Esophagus muscularis mucosa (tissue), 4 donors: Measurements from ENCODE around the gene ZNF217. TPM values are rescaled to one million over a fixed set of nuclear protein-coding genes. Genes with fewer than 3 reads are reported as not detected.
"Not testable (repeated sequence)": the region's sequence is repeated elsewhere in the genome, so short reads cannot be mapped to it uniquely, and the experiment has no call there.

ENCODE experiments used
- DNase-seq: peaks from one replicate; pipeline ENCODE4 v3.0.0-alpha.2; 2017; ENCODE audit errors: extremely low spot score
- H3K27ac ChIP-seq, 4 donors: fragments of 200-600 bp; sonication (generic); replicated peaks in 1 of 4; 1 replicate in 3 of 4; 2 replicates in 1 of 4; pipeline ENCODE4 v1.5.1; 2016 to 2019; ENCODE audit warnings: mild to moderate bottlenecking in 1 of 4
- H3K27me3 ChIP-seq, 4 donors: fragments of 200-600 bp; sonication (generic); one replicate each; pipeline versions ENCODE4 v1.5.1 to v1.6.0; 2016 to 2019
- H3K36me3 ChIP-seq, 4 donors: fragments of 200-600 bp; sonication (generic); one replicate each; pipeline ENCODE4 v1.5.1; 2016 to 2019
- H3K4me1 ChIP-seq, 4 donors: fragments of 200-600 bp; sonication (generic); one replicate each; pipeline ENCODE4 v1.5.1; 2016 to 2019
- H3K4me3 ChIP-seq, 4 donors: fragments of 200-600 bp; sonication (generic); 1 replicate in 2 of 4; 2 replicates in 2 of 4; pipeline ENCODE4 v1.5.1; 2016 to 2019; ENCODE audit warnings: mild to moderate bottlenecking in 4 of 4, moderate library complexity in 1 of 4
- H3K9me3 ChIP-seq, 4 donors: fragments of 200-600 bp; sonication (generic); 1 replicate in 3 of 4; 2 replicates in 1 of 4; pipeline ENCODE4 v1.5.1; 2016 to 2019
- CTCF ChIP-seq, 3 experiments: fragments of 200-600 bp in 2 of 3; fragments of 450-650 bp in 1 of 3; sonication (generic) in 2 of 3; IDR thresholded peaks; one replicate each; pipeline ENCODE4 v1.5.1; 2017 to 2019; ENCODE audit warnings: antibody characterized with exemption in 3 of 3, mild to moderate bottlenecking in 2 of 3, moderate library complexity in 1 of 3
- EP300 ChIP-seq: sonication (generic); formaldehyde crosslinking; IDR thresholded peaks from one replicate; pipeline ENCODE4 v1.6.1; 2017; ENCODE audit warnings: antibody characterized with exemption
- POLR2A ChIP-seq: fragments of 450-650 bp; IDR thresholded peaks from one replicate; pipeline ENCODE4 v1.6.1; 2017; ENCODE audit warnings: antibody characterized with exemption, moderate library complexity, mild to moderate bottlenecking, low read depth
- POLR2AphosphoS5 ChIP-seq, 2 donors: sonication (generic); formaldehyde crosslinking; IDR thresholded peaks; one replicate each; pipeline ENCODE4 v1.6.1; 2017; ENCODE audit warnings: antibody characterized with exemption in 2 of 2
- WGBS: methylation state at CpG from one replicate; pipeline ENCODE4 v1.1.5; 2018; 5-methylcytosine and 5-hydroxymethylcytosine counted together
- intact Hi-C: fragments of 100-400 bp; cut with DNase I; formaldehyde crosslinking; loops from one replicate; pipeline ENCODE4 v1.15.1; 2023
- total RNA-seq, 4 donors: library from RNA; depleted of rRNA; stranded (reverse); fragments of >200 nt; gene quantifications; one replicate each; pipeline versions ENCODE4 v1.1.0 to v1.2.1, GENCODE V29; 2016

ZNF217 gene
- total RNA-seq, 4 donors from 2014 or later, result 15.4 to 27.3 (median 18.6) TPM

DNA sequence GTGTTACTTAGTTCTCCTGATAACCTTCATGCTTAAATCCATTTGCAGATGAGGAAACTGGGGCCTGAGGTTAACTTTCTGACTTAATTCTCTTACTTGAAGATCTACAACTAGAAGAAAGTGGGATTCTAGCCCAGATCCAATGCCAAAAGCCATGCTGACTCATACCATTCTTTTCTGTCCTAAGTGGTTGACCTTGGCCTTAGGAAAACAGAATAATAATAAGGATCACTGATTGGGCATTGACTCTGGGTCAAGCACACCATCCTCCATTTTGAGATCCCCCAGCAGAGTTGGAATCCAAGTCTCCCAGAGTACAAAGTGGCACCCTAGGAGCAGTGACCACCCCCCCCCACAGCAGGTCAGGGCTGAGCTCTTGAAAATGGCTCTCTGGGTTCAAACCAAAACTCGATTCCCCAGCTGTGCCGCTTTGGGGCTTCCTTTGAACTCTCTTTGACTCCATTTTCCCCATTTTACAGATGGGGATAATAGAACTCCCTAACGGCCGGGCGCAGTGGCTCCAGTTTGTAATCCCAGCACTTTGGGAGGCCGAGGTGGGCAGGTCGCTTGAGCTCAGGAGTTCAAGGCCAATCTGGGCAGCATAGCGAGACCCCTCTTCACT lies 12.8 kb upstream of the ZNF217 start:
- no peak overlapping the region for H3K27ac ChIP-seq

GRCh38 chr20:53605401-53605800 lies 11.8 kb upstream of the ZNF217 start:
- intact Hi-C loops, H3K27me3 ChIP-seq, H3K27ac ChIP-seq, H3K4me3 ChIP-seq, DNase-seq, H3K9me3 ChIP-seq, H3K36me3 ChIP-seq, H3K4me1 ChIP-seq: not testable (repeated sequence)
- 96% methylated on average over 5 of the region's 5 CpGs for WGBS

More for the DNA sequence above, 12.8 kb upstream of the ZNF217 start:
- no peak for DNase-seq
- intact Hi-C loops, result no loop called here
- WGBS, result 100% methylated on average over 8 of the region's 8 CpGs
- Histone ChIP-seq H3K4me3 (no peak overlapping the region), H3K36me3 (no peaks in the 10 kb centered on the region), H3K9me3 (no peaks in the 10 kb centered on the region), H3K27me3 (no peaks in the 10 kb centered on the region), H3K4me1 (peaks cover 2 to 9% (median 5%) of the 10 kb centered on the region in 4 donors)
- no peak for TF ChIP-seq CTCF (IDR thresholded peaks at IDR 0.05)
- TF ChIP-seq POLR2A, result no peak
- no peak for TF ChIP-seq EP300
- no peak for TF ChIP-seq POLR2AphosphoS5 (IDR thresholded peaks at IDR 0.05)

DNA sequence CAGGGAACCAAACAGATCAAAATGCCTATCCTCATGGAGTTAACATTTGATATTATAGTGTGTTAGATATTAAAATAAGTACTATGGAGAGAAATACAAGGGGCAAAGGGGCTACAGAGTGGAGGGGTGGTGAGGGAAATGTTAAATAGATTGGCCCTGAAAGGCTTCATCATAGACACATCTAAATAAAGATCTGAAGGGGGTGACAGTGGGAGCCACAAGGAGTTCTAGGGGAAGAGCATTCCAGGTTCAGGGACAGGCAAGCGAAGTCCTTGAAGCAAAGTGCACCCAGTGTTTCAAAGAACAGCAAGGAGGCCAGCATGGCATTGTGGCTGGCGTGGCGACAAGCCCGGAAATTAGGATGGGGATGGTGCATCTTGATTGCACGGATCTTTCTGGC lies 11.2 kb upstream of the ZNF217 start:
- 96% methylated on average over 5 of the region's 5 CpGs for WGBS

DNA sequence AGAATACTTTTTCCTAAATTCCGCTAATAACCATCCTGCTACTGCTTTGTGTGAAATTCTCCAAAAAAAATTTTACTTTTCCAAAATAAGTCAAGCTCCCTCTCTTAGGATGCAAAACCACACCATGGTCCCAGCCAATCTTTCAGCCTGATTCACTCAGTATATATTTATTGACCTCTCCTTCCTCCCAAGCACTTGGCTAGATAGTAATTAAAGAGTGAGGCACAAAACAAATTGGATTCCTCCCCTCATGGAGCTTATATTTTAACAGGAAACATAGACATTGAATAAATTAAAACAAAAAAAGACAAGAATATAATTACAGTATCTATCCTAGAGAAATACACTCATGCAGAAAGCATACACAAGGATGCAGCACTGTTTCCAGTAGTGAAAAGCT lies 9.0 kb upstream of the ZNF217 start:
- TF ChIP-seq CTCF (IDR thresholded peaks at IDR 0.05) (no peak), EP300 (no peak), POLR2A (no peak)
- Histone ChIP-seq H3K27me3 (no peaks in the 10 kb centered on the region), H3K4me3 (no peak overlapping the region), H3K4me1 (peaks cover 0 to 6% (median 3%) of the 10 kb centered on the region in 4 donors), H3K36me3 (no peaks in the 10 kb centered on the region), H3K9me3 (no peaks in the 10 kb centered on the region), H3K27ac (no peak overlapping the region)
- no peak for DNase-seq
- intact Hi-C loops, result no loop called here
- WGBS, result 100% methylated on average over 1 of the region's 1 CpG

More for the DNA sequence above, 11.2 kb upstream of the ZNF217 start:
- H3K27ac ChIP-seq, H3K9me3 ChIP-seq, H3K36me3 ChIP-seq, intact Hi-C loops, H3K4me1 ChIP-seq, DNase-seq, H3K27me3 ChIP-seq, H3K4me3 ChIP-seq: not testable (repeated sequence)

DNA sequence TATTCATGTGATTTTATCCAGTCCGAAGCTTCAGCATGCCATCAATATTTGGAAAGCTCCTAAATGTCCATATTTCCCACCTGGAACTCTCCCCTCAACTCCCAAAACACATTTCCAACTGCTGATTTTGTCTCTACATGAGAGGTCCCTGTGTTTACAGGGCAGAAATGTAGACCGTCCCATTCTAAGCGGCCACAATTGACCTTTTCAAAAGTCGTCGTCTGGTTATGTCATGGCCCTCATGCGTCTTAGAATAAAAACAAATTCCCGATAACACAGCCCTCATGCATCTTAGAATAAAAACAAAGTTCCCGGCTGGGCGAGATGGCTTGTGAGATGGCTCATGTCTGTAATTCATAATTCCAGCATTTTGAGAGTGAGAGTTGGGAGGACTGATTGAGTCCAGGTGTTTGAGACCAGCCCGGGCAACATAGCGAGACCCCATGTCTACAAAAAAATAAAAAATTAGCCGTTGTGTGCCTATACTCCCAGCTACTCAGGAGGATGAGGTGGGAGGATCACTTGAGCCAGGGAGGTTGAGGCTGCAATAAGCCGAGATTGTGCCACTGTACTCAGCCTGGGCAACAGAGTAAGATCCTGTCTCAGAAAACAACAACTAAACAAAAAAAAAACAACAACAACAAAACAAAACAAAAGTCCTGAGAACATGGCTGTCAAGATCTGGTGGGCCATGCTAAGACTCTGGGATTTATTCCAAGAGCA lies 6.4 kb upstream of the ZNF217 start:
- TF ChIP-seq POLR2A (no peak), EP300 (no peak), CTCF (IDR thresholded peaks at IDR 0.05) (no peak), POLR2AphosphoS5 (IDR thresholded peaks at IDR 0.05) (no peak)
- Histone ChIP-seq H3K27me3 (no peaks in the 10 kb centered on the region), H3K27ac (no peak overlapping the region), H3K9me3 (no peaks in the 10 kb centered on the region), H3K36me3 (no peaks in the 10 kb centered on the region), H3K4me3 (no peak overlapping the region), H3K4me1 (peaks cover 0 to 22% (median 18%) of the 10 kb centered on the region in 4 donors)
- DNase-seq, result no peak
- 88% methylated on average over 13 of the region's 13 CpGs for WGBS
- intact Hi-C loops, result no loop called here

DNA sequence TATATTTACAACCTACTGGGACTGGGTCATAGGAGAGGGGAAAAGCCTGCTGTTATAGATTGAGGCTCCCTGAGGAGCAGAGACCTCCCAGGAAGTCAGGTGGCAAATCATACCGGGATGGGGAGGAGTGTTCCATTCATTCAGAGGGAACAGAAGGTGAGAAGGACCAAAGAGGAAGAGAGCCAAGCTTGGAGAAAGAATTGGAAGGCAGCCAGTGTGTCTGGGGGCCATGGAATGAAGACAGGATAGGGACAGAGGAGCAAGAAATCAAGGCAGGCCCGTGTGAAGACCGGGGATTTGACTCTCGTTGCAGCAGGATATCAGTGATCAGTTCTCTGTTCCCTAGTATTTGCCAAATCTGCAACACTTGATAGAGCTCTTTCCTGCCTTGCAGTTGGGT lies 5.7 kb upstream of the ZNF217 start:
- 68% methylated on average over 4 of the region's 4 CpGs for WGBS
- no peak for DNase-seq
- TF ChIP-seq EP300 (no peak), POLR2A (no peak), POLR2AphosphoS5 (IDR thresholded peaks at IDR 0.05) (no peak), CTCF (IDR thresholded peaks at IDR 0.05) (no peak)

More for the DNA sequence above, 5.7 kb upstream of the ZNF217 start:
- H3K27me3 ChIP-seq, result no peaks in the 10 kb centered on the region
- H3K27ac ChIP-seq, result no peak overlapping the region
- intact Hi-C loops, result no loop called here
- no peaks in the 10 kb centered on the region for H3K9me3 ChIP-seq
- peaks cover 0 to 24% (median 19%) of the 10 kb centered on the region in 4 donors for H3K4me1 ChIP-seq
- H3K4me3 ChIP-seq, result no peak overlapping the region
- H3K36me3 ChIP-seq, result no peaks in the 10 kb centered on the region
